K562 (cell line): ENCODE measurements around the gene DCAF11. TPM values are rescaled to one million over a fixed set of nuclear protein-coding genes. Genes with fewer than 3 reads are reported as not detected.
A peak's percentile ranks its signal among the peaks of the same experiment; 100 is the strongest.

Source experiments
- CTBP1 ChIP-seq: fragments of 450-650 bp; IDR thresholded peaks from 2 replicates; pipeline ENCODE4 v1.6.1; 2016; ENCODE audit warnings: borderline replicate concordance
- DIDO1 ChIP-seq: fragments of 450-650 bp; IDR thresholded peaks from 2 replicates; pipeline ENCODE4 v1.6.1; 2016; ENCODE audit warnings: low read depth, missing biosample characterization, missing genetic modification characterization
- DPF2 ChIP-seq: fragments of 450-650 bp; IDR thresholded peaks from 2 replicates; pipeline ENCODE4 v1.6.1; 2016
- FOXA3 ChIP-seq, 2 experiments: fragments of 450-650 bp in 1 of 2; sonication (generic) in 1 of 2; formaldehyde crosslinking; IDR thresholded peaks in 1 of 2; conservative IDR thresholded peaks in 1 of 2; 2 replicates each; pipeline versions ENCODE4 v1.4.0 to v1.8.0; 2020 to 2022; ENCODE audit warnings: mild to moderate bottlenecking in 2 of 2, missing genetic modification reagents in 1 of 2
- GABPB1 ChIP-seq: sonication (generic); formaldehyde crosslinking; IDR thresholded peaks from 2 replicates; pipeline ENCODE4 v1.8.0; 2022; ENCODE audit warnings: mild to moderate bottlenecking, missing genetic modification reagents
- NCOA4 ChIP-seq: fragments of 450-650 bp; IDR thresholded peaks from 2 replicates; pipeline ENCODE4 v1.6.1; 2018; ENCODE audit warnings: mild to moderate bottlenecking; ENCODE audit not compliant: partially characterized antibody
- NR2C2 ChIP-seq, 2 experiments: fragments of 200-800 bp in 1 of 2; sonication (Bioruptor generic) in 1 of 2; sonication (generic) in 1 of 2; formaldehyde crosslinking in 1 of 2; IDR thresholded peaks; 2 replicates each; pipeline versions ENCODE4 v1.6.1 to v1.8.0; 2016 to 2022; ENCODE audit warnings: mild to moderate bottlenecking in 1 of 2, missing compliant biosample characterization in 1 of 2, missing genetic modification characterization in 1 of 2, missing genetic modification reagents in 1 of 2
- TCF7 ChIP-seq: sonication (generic); IDR thresholded peaks from 2 replicates; pipeline ENCODE4 v1.6.1; 2016; ENCODE audit warnings: antibody characterized with exemption, borderline replicate concordance
- ZBTB8A ChIP-seq: fragments of 450-650 bp; IDR thresholded peaks from 2 replicates; pipeline ENCODE4 v1.6.1; 2018; ENCODE audit warnings: mild to moderate bottlenecking, moderate library complexity; ENCODE audit not compliant: partially characterized antibody
- ZNF263 ChIP-seq: sonication (generic); formaldehyde crosslinking; IDR thresholded peaks from 2 replicates; pipeline ENCODE4 v1.8.0; 2022; ENCODE audit warnings: mild to moderate bottlenecking, missing genetic modification reagents, borderline replicate concordance
- ZNF644 ChIP-seq: fragments of 200-800 bp; sonication (Bioruptor generic); IDR thresholded peaks from 2 replicates; pipeline ENCODE4 v1.6.1; 2016; ENCODE audit warnings: low read depth, missing genetic modification characterization, missing compliant biosample characterization
- polyA plus RNA-seq, 8 experiments: library from polyadenylated mRNA; depleted of rRNA in 4 of 8; stranded (reverse) in 5 of 8; unstranded in 3 of 8; fragments of >200 nt; fragmentation: Nextera tagmentation in 2 of 8; fragmentation: Illumina TruSeq in 1 of 8; extraction: Ambion mirVana in 2 of 8; extraction: Trizol in 1 of 8; gene quantifications; 2 replicates each; pipeline versions ENCODE4 v1.2.1 to v1.2.3, GENCODE V29; 2011 to 2014; ENCODE audit warnings: inconsistent platforms in 1 of 8, missing spikeins in 1 of 8
- total RNA-seq, 7 experiments: library from RNA; depleted of rRNA in 6 of 7; stranded (reverse); fragments of >200 nt in 6 of 7; fragmentation: Illumina TruSeq in 2 of 7; extraction: Trizol in 2 of 7; gene quantifications; 2 replicates each; pipeline versions ENCODE4 v1.2.1 to v1.2.3, GENCODE V29; 2011 to 2021; ENCODE audit warnings: low replicate concordance in 1 of 7
- TF ChIP-seq, protein P1 (sequence below): fragments of 250-450 bp; sonication (Bioruptor Pico); IDR thresholded peaks from 2 replicates; pipeline ENCODE4 v1.8.0; 2021; ENCODE audit warnings: mild to moderate bottlenecking, moderate library complexity
- TF ChIP-seq, protein P2 (sequence below): sonication (generic); formaldehyde crosslinking; IDR thresholded peaks from 2 replicates; pipeline ENCODE4 v1.8.0; 2022; ENCODE audit warnings: mild to moderate bottlenecking, missing genetic modification reagents
- TF ChIP-seq, protein P3 (sequence below): fragments of 450-650 bp; IDR thresholded peaks from 2 replicates; pipeline ENCODE4 v1.6.1; 2018; ENCODE audit not compliant: partially characterized antibody
- TF ChIP-seq, protein P4 (sequence below): fragments of 150-350 bp; conservative IDR thresholded peaks from 2 replicates; pipeline ENCODE4 v1.6.1; 2014; ENCODE audit warnings: low read length
- TF ChIP-seq, protein P5 (sequence below): sonication (generic); formaldehyde crosslinking; IDR thresholded peaks from 2 replicates; pipeline ENCODE4 v1.8.1; 2023; ENCODE audit warnings: mild to moderate bottlenecking, missing genetic modification reagents, moderate library complexity

The DCAF11 gene
- total and polyA plus RNA-seq, 9 of the 15 experiments (the other 6 are each of a cell fraction or from before 2014, with no cell fraction given): 8.5 to 46.2 (median 36.4) TPM

DNA sequence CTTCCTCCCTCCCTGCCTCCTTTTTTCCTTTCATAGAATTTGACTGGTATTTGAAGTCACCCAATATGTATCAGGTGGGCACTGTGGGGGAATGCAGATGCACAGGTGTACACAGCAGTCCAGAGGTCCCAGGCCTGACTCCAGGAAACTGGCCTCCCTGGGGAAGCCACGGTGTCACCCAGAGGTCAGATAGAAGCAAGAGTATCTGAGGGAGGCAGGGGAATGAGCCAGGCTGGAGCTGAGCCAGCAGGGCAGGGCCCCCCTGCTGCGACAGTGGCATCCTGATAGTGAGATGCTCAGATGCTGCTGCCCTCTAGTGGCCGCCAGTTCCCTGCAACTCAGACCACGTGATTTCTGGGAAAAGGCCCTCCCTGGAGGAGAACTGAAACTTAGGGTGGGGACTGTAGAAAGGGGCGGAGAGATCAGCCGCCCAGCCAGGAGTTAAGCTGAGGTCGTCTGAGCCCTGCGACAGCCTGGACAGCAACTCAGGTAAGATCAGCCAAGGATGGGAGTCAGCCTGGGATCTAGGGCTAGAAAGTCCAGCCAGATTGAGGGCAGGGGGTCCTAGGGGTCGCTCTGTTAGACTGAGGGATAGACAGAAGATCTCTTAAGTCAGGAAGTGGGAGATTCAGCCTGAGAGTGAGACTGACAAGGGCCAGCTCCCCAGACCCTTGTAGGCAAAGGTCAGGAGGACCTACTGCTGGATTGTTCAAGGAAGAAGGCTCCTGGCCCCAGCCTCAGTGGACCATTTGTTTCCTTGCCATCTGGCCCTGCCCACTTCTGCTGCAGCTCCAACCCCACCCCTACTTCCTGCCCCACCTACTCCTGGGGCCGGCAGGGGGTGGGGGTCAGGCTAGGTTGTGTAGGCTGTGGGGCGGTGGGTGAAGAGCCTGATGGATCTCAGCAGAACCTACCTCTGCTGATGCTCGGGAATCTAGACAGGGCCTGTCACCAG lies 46.5 kb downstream of the DCAF11 start, which contains the start of gene IRF9 (continued):
- TF ChIP-seq DIDO1 (tag) (no peak), FOXA3 (CRISPR knock-in tag; conservative IDR thresholded peaks at IDR 0.05 in 1 of 2, IDR thresholded peaks at IDR 0.05 in 1 of 2) (no peak), TCF7 (no peak), DPF2 (0 out of 2 replicates have a peak, but pooled peaks have one; percentile 42), ZNF644 (tag) (no peak), GABPB1 (peak; percentile 70), NCOA4 (no peak), NR2C2 (CRISPR knock-in tag; IDR thresholded peaks at IDR 0.05) (no peak), NR2C2 (tag; IDR thresholded peaks at IDR 0.05) (peak; percentile 63), CTBP1 (peak; percentile 96), ZNF263 (CRISPR knock-in tag) (no peak), ZBTB8A (no peak)
- TF ChIP-seq, protein P1, sequence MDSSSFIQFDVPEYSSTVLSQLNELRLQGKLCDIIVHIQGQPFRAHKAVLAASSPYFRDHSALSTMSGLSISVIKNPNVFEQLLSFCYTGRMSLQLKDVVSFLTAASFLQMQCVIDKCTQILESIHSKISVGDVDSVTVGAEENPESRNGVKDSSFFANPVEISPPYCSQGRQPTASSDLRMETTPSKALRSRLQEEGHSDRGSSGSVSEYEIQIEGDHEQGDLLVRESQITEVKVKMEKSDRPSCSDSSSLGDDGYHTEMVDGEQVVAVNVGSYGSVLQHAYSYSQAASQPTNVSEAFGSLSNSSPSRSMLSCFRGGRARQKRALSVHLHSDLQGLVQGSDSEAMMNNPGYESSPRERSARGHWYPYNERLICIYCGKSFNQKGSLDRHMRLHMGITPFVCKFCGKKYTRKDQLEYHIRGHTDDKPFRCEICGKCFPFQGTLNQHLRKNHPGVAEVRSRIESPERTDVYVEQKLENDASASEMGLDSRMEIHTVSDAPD (CRISPR knock-in tag): no peak
- TF ChIP-seq, protein P2, sequence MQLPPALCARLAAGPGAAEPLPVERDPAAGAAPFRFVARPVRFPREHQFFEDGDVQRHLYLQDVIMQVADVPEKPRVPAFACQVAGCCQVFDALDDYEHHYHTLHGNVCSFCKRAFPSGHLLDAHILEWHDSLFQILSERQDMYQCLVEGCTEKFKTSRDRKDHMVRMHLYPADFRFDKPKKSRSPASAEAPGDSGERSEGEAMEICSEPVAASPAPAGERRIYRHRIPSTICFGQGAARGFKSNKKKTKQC: no peak
- TF ChIP-seq, protein P3, sequence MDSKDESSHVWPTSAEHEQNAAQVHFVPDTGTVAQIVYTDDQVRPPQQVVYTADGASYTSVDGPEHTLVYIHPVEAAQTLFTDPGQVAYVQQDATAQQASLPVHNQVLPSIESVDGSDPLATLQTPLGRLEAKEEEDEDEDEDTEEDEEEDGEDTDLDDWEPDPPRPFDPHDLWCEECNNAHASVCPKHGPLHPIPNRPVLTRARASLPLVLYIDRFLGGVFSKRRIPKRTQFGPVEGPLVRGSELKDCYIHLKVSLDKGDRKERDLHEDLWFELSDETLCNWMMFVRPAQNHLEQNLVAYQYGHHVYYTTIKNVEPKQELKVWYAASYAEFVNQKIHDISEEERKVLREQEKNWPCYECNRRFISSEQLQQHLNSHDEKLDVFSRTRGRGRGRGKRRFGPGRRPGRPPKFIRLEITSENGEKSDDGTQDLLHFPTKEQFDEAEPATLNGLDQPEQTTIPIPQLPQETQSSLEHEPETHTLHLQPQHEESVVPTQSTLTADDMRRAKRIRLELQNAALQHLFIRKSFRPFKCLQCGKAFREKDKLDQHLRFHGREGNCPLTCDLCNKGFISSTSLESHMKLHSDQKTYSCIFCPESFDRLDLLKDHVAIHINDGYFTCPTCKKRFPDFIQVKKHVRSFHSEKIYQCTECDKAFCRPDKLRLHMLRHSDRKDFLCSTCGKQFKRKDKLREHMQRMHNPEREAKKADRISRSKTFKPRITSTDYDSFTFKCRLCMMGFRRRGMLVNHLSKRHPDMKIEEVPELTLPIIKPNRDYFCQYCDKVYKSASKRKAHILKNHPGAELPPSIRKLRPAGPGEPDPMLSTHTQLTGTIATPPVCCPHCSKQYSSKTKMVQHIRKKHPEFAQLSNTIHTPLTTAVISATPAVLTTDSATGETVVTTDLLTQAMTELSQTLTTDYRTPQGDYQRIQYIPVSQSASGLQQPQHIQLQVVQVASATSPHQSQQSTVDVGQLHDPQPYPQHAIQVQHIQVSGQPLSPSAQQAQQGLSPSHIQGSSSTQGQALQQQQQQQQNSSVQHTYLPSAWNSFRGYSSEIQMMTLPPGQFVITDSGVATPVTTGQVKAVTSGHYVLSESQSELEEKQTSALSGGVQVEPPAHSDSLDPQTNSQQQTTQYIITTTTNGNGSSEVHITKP: no peak
- TF ChIP-seq, protein P4, sequence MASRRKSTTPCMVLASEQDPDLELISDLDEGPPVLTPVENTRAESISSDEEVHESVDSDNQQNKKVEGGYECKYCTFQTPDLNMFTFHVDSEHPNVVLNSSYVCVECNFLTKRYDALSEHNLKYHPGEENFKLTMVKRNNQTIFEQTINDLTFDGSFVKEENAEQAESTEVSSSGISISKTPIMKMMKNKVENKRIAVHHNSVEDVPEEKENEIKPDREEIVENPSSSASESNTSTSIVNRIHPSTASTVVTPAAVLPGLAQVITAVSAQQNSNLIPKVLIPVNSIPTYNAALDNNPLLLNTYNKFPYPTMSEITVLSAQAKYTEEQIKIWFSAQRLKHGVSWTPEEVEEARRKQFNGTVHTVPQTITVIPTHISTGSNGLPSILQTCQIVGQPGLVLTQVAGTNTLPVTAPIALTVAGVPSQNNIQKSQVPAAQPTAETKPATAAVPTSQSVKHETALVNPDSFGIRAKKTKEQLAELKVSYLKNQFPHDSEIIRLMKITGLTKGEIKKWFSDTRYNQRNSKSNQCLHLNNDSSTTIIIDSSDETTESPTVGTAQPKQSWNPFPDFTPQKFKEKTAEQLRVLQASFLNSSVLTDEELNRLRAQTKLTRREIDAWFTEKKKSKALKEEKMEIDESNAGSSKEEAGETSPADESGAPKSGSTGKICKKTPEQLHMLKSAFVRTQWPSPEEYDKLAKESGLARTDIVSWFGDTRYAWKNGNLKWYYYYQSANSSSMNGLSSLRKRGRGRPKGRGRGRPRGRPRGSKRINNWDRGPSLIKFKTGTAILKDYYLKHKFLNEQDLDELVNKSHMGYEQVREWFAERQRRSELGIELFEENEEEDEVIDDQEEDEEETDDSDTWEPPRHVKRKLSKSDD: no peak
- TF ChIP-seq, protein P5, sequence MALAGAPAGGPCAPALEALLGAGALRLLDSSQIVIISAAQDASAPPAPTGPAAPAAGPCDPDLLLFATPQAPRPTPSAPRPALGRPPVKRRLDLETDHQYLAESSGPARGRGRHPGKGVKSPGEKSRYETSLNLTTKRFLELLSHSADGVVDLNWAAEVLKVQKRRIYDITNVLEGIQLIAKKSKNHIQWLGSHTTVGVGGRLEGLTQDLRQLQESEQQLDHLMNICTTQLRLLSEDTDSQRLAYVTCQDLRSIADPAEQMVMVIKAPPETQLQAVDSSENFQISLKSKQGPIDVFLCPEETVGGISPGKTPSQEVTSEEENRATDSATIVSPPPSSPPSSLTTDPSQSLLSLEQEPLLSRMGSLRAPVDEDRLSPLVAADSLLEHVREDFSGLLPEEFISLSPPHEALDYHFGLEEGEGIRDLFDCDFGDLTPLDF (CRISPR knock-in tag): no peak
